Measurements from ENCODE around the gene GNL2.
A peak's percentile ranks its signal among the peaks of the same experiment; 100 is the strongest.

GNL2 gene

DNA sequence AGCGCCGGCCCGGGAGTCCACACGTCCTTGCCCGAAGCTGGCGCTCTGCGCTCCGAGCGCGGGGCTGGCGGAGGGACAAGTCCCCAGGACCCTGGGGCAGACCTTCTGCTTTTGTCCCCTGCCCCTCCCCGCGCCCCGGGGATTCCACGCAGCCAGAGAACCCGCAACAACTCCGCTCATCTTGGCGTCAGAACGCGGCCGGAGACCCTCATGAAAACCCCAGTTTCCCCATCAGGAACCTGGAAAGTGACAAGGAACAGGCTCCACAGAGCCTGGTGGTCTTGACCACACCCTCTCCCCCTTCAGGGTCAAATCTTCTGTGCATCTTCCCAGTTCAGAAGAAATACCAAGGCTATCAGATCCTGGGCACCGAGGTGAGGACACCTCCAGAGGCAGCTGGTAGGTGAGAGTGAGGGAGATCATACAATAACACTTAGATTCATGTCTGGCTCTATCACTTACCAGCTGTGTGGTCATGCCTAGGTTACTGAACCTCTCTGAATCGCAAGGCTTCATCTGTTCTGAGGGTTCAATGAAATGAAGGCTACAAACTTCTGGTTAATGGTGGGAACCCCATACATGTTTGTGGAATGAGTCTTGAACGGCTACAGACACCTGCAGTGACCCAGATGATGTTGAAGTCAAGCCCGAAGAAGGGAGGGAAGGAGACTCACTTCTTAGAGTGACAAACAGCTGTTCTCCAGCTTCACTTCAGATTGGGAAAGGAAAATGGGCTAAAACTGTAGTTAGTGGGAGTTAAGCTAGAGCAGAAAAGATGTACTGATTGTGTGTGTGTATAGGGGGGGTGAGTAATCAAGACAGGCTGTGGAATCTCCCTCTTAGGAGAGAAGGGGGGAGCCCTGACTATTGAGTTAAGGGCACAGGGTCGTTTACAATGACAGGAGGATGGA is 39.5 kb upstream of the GNL2 start:
- H3K27ac ChIP-seq (replicated peaks; ENCODE audit: low read length): no peak overlapping the region
- H3K9ac ChIP-seq (ENCODE audit: low read depth, low read length, poor library complexity): no peak overlapping the region
- no peak for DNase-seq (ENCODE audit: low spot score)
- H3K27me3 ChIP-seq (ENCODE audit: control insufficient read depth in 3 of 3, insufficient read depth in 3 of 3, low read depth in 1 of 3, low read length in 3 of 3): peaks cover 15 to 95% (median 43%) of the 10 kb centered on the region in 3 experiments
- H3K36me3 ChIP-seq (replicated peaks in 1 of 2; ENCODE audit: control insufficient read depth in 2 of 2, insufficient read depth in 2 of 2, low read length in 2 of 2): no peaks in the 10 kb centered on the region
- peaks cover 2% of the 10 kb centered on the region for H3K79me1 ChIP-seq (ENCODE audit: low read depth, low read length)
- no peak overlapping the region for H2BK15ac ChIP-seq (ENCODE audit: low read length)
- H3K4ac ChIP-seq (ENCODE audit: low read length): no peak overlapping the region
- no peak overlapping the region for H3K23ac ChIP-seq (ENCODE audit: low read depth, low read length, poor library complexity)
- H2AK5ac ChIP-seq (ENCODE audit: low read depth, low read length): no peak overlapping the region
- WGBS, 2 donors (ENCODE audit: extremely low coverage in 2 of 2, insufficient read length in 2 of 2, insufficient replicate concordance in 1 of 2): no CpG with 5 or more reads among the region's 26 CpGs
- no peak overlapping the region for H2BK120ac ChIP-seq (ENCODE audit: low read depth, low read length)
- H3K14ac ChIP-seq (ENCODE audit: low read length): no peak overlapping the region
- H2BK5ac ChIP-seq (ENCODE audit: low read length): no peak overlapping the region
- no peak overlapping the region for H2BK12ac ChIP-seq (ENCODE audit: low read length)
- H3K4me2 ChIP-seq (ENCODE audit: insufficient read depth, low read length, poor library complexity, severe bottlenecking): peak overlapping the region; percentile 65
- peaks cover 2 to 20% of the 10 kb centered on the region in 2 donors for H3K4me1 ChIP-seq (ENCODE audit: control insufficient read depth in 2 of 2, insufficient read depth in 1 of 2, low read depth in 1 of 2, low read length in 2 of 2)
- no peaks in the 10 kb centered on the region for H3K9me3 ChIP-seq (replicated peaks in 1 of 2; ENCODE audit: control insufficient read depth in 2 of 2, insufficient read depth in 1 of 2, low read depth in 1 of 2, low read length in 2 of 2)
- no peak overlapping the region for H3K4me3 ChIP-seq (ENCODE audit: low read length in 2 of 2)
- H4K91ac ChIP-seq (ENCODE audit: low read depth, low read length, poor library complexity): no peak overlapping the region
- H3K18ac ChIP-seq (ENCODE audit: low read length): peak overlapping the region; percentile 8
- H4K8ac ChIP-seq (ENCODE audit: low read depth, low read length): no peak overlapping the region
- H2AFZ ChIP-seq (ENCODE audit: low read length): peak overlapping the region; percentile 74

DNA sequence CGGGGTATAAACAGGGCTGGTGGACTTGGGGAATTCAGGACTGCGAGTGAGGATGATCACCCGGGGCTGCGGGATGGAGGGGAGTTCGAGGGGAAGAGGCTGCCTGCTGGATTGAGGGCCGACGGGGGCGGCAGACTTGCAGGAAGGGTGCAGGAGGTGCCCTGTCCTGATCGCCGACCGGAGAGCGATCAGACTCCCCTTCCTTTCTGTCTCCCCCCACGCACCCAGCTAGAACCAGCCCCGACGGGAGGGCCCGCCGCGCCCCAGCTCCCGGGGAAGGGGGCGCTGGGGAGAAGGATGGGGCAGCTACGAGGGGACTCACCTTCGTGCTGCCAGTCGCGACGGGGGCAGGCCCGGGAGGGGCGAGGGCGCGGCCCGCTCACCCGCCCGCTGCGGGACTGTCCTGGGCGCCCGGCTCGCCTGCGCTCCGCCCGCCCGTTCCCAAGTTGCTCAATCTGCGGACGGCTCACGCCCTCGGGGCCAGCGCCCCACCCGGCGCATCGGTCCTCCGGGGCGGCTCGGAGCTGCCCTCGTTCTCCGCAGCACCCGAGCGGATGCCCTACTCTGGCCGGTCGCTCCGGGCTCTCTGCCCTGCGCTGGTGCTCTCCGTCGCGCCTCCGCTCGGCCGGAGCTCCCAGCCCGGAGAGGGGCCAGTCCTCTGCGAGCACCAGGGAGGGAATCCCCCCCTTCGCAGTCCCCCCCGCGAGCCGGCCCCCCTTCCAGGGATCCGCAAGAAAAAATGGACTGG is 38.7 kb upstream of the GNL2 start, which contains the start of gene RSPO1:
Gene RSPO1, minus strand, starts transcription at position 649 of the 748 bp plus-strand sequence. CDS start 5,231 bp downstream, outside the sequence.
- Histone ChIP-seq H3K9ac (ENCODE audit: low read depth, low read length, poor library complexity) (peak within 1 kb of the TSS; percentile 45), H2AK5ac (ENCODE audit: low read depth, low read length) (peak within 1 kb of the TSS; percentile 79), H2AFZ (ENCODE audit: low read length) (peak within 1 kb of the TSS; percentile 74), H2BK12ac (ENCODE audit: low read length) (peak within 1 kb of the TSS; percentile 96), H2BK15ac (ENCODE audit: low read length) (peak within 1 kb of the TSS; percentile 74), H3K4me2 (ENCODE audit: insufficient read depth, low read length, poor library complexity, severe bottlenecking) (peak within 1 kb of the TSS; percentile 65), H3K27me3 (ENCODE audit: control insufficient read depth in 3 of 3, insufficient read depth in 3 of 3, low read depth in 1 of 3, low read length in 3 of 3) (peaks cover 15 to 99% (median 43%) of the 10 kb centered on the region in 3 experiments), H3K27ac (replicated peaks; ENCODE audit: low read length) (no peak within 1 kb of the TSS), H3K4me1 (ENCODE audit: control insufficient read depth in 2 of 2, insufficient read depth in 1 of 2, low read depth in 1 of 2, low read length in 2 of 2) (peaks cover 2 to 28% of the 10 kb centered on the region in 2 donors), H3K14ac (ENCODE audit: low read length) (no peak within 1 kb of the TSS), H3K18ac (ENCODE audit: low read length) (peak within 1 kb of the TSS; percentile 89), H3K79me1 (ENCODE audit: low read depth, low read length) (peaks cover 2% of the 10 kb centered on the region), H2BK5ac (ENCODE audit: low read length) (peak within 1 kb of the TSS; percentile 45), H3K9me3 (replicated peaks in 1 of 2; ENCODE audit: control insufficient read depth in 2 of 2, insufficient read depth in 1 of 2, low read depth in 1 of 2, low read length in 2 of 2) (no peaks in the 10 kb centered on the region), H3K4me3 (ENCODE audit: low read length in 2 of 2) (peak within 1 kb of the TSS in 1 of 2 donors; percentile 78), H3K23ac (ENCODE audit: low read depth, low read length, poor library complexity) (peak within 1 kb of the TSS; percentile 45), H4K91ac (ENCODE audit: low read depth, low read length, poor library complexity) (no peak within 1 kb of the TSS), H2BK120ac (ENCODE audit: low read depth, low read length) (peak within 1 kb of the TSS; percentile 24), H3K36me3 (replicated peaks in 1 of 2; ENCODE audit: control insufficient read depth in 2 of 2, insufficient read depth in 2 of 2, low read length in 2 of 2) (no peaks in the 10 kb centered on the region), H3K4ac (ENCODE audit: low read length) (no peak within 1 kb of the TSS), H4K8ac (ENCODE audit: low read depth, low read length) (no peak within 1 kb of the TSS)
- peak; percentile 56 for DNase-seq (ENCODE audit: low spot score)
- WGBS, 2 donors (ENCODE audit: extremely low coverage in 2 of 2, insufficient read length in 2 of 2, insufficient replicate concordance in 1 of 2): no CpG with 5 or more reads among the region's 72 CpGs

DNA sequence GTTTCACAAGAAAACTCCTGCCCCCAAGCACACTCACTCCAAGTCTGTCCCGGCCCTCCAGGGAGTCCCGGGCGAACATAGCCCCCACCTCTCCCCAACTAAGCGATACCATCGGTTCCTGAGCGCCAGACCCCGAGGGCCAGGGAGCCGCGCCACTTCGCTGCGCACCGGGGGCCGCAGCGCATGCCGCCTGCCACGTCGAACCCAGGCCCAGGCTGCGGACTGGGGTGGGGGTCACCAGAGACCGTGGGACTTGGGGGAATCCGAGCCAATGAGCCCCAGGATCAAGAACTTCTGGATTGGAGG is 38.2 kb upstream of the GNL2 start:
- Histone ChIP-seq H3K36me3 (replicated peaks in 1 of 2; ENCODE audit: control insufficient read depth in 2 of 2, insufficient read depth in 2 of 2, low read length in 2 of 2) (no peaks in the 10 kb centered on the region), H3K4me2 (ENCODE audit: insufficient read depth, low read length, poor library complexity, severe bottlenecking) (peak overlapping the region; percentile 65), H2BK12ac (ENCODE audit: low read length) (peak overlapping the region; percentile 96), H3K9me3 (replicated peaks in 1 of 2; ENCODE audit: control insufficient read depth in 2 of 2, insufficient read depth in 1 of 2, low read depth in 1 of 2, low read length in 2 of 2) (no peaks in the 10 kb centered on the region), H3K4me3 (ENCODE audit: low read length in 2 of 2) (peak overlapping the region in 1 of 2 donors; percentile 78), H3K23ac (ENCODE audit: low read depth, low read length, poor library complexity) (peak overlapping the region; percentile 45), H3K27me3 (ENCODE audit: control insufficient read depth in 3 of 3, insufficient read depth in 3 of 3, low read depth in 1 of 3, low read length in 3 of 3) (peaks cover 15 to 99% (median 43%) of the 10 kb centered on the region in 3 experiments), H2AK5ac (ENCODE audit: low read depth, low read length) (peak overlapping the region; percentile 79), H3K9ac (ENCODE audit: low read depth, low read length, poor library complexity) (peak overlapping the region; percentile 45), H3K18ac (ENCODE audit: low read length) (peak overlapping the region; percentile 89), H3K79me1 (ENCODE audit: low read depth, low read length) (peaks cover 2% of the 10 kb centered on the region), H4K8ac (ENCODE audit: low read depth, low read length) (no peak overlapping the region), H2BK120ac (ENCODE audit: low read depth, low read length) (peak overlapping the region; percentile 24), H2BK15ac (ENCODE audit: low read length) (peak overlapping the region; percentile 74), H3K14ac (ENCODE audit: low read length) (no peak overlapping the region), H3K4me1 (ENCODE audit: control insufficient read depth in 2 of 2, insufficient read depth in 1 of 2, low read depth in 1 of 2, low read length in 2 of 2) (peaks cover 2 to 32% of the 10 kb centered on the region in 2 donors), H2AFZ (ENCODE audit: low read length) (peak overlapping the region; percentile 74), H2BK5ac (ENCODE audit: low read length) (peak overlapping the region; percentile 45), H4K91ac (ENCODE audit: low read depth, low read length, poor library complexity) (no peak overlapping the region), H3K27ac (replicated peaks; ENCODE audit: low read length) (no peak overlapping the region), H3K4ac (ENCODE audit: low read length) (no peak overlapping the region)
- DNase-seq (ENCODE audit: low spot score): no peak
- WGBS, 2 donors (ENCODE audit: extremely low coverage in 2 of 2, insufficient read length in 2 of 2, insufficient replicate concordance in 1 of 2): no CpG with 5 or more reads among the region's 20 CpGs
